Activated naive CD4-positive, alpha-beta T cell (primary cell): ENCODE results near the gene CYP1A1.
"Not testable (repeated sequence)": the region's sequence is repeated elsewhere in the genome, so short reads cannot be mapped to it uniquely, and the experiment has no call there.

ENCODE experiments used
- DNase-seq, 4 experiments: peaks; one replicate each; lab custom pipeline; 2025; lab: John Stamatoyannopoulos, UW

The CYP1A1 gene

GRCh38 chr15:74725225-74725774 lies at the start of gene CYP1A1:
CYP1A1 (minus strand) TSS chr15:74725528; CDS start chr15:74723097, 2,431 bp downstream.
- peak in 1 of 4 experiments; percentile 24 for DNase-seq

GRCh38 chr15:74773731-74774252 lies 48.5 kb upstream of the CYP1A1 start:
- DNase-seq, result no peak

- no peak for DNase-seq
Measured at GRCh38 chr15:74773329-74773728, 48.0 kb upstream of the CYP1A1 start.

- DNase-seq, result no peak
Measured at GRCh38 chr15:74770211-74770903, 45.0 kb upstream of the CYP1A1 start.

- no peak for DNase-seq
Measured at GRCh38 chr15:74769463-74770025, 44.2 kb upstream of the CYP1A1 start.

GRCh38 chr15:74768771-74769342 lies 43.5 kb upstream of the CYP1A1 start:
- peak in 3 of 4 experiments; percentile 28 to 57 (median 30) for DNase-seq

- no peak for DNase-seq
Measured at GRCh38 chr15:74768099-74768770, 42.9 kb upstream of the CYP1A1 start.

GRCh38 chr15:74767167-74768098 lies 42.1 kb upstream of the CYP1A1 start:
- no peak for DNase-seq

- DNase-seq, result no peak
Measured at GRCh38 chr15:74763416-74763815, 38.1 kb upstream of the CYP1A1 start.

- no peak for DNase-seq
Measured at GRCh38 chr15:74762791-74763150, 37.4 kb upstream of the CYP1A1 start.

- DNase-seq, result no peak
Measured at GRCh38 chr15:74758736-74759135, 33.4 kb upstream of the CYP1A1 start.

GRCh38 chr15:74754593-74755215 lies 29.4 kb upstream of the CYP1A1 start:
- no peak for DNase-seq

GRCh38 chr15:74752531-74752930 lies 27.2 kb upstream of the CYP1A1 start:
- no peak for DNase-seq

- no peak for DNase-seq
Measured at GRCh38 chr15:74752011-74752410, 26.7 kb upstream of the CYP1A1 start.

- no peak for DNase-seq
Measured at GRCh38 chr15:74750751-74751150, 25.4 kb upstream of the CYP1A1 start.

GRCh38 chr15:74749832-74750231 lies 24.5 kb upstream of the CYP1A1 start:
- no peak for DNase-seq

- no peak for DNase-seq
Measured at GRCh38 chr15:74748322-74748946, 23.1 kb upstream of the CYP1A1 start, which contains the start of gene CYP1A2. CYP1A2 (plus strand) TSS chr15:74748845; CDS start chr15:74749739, 894 bp downstream.

- DNase-seq, result no peak
Measured at GRCh38 chr15:74746389-74746788, 21.1 kb upstream of the CYP1A1 start.

GRCh38 chr15:74742422-74742821 lies 17.1 kb upstream of the CYP1A1 start:
- DNase-seq, result no peak

- not testable (repeated sequence) for DNase-seq
Measured at GRCh38 chr15:74738239-74738638, 12.9 kb upstream of the CYP1A1 start.
